ENCODE results near the gene WRNIP1.

- TF ChIP-seq EP300 (IDR thresholded peaks at IDR 0.05; ENCODE audit: borderline replicate concordance) (no peak), TAF1 (IDR thresholded peaks at IDR 0.05; ENCODE audit: low read depth) (no peak), CEBPB (IDR thresholded peaks at IDR 0.05) (no peak), REST (IDR thresholded peaks at IDR 0.05; ENCODE audit: low read depth) (no peak)
These were observed 46.7 kb upstream of the WRNIP1 start for GRCh38 chr6:2718334-2719092.

Measured in Ishikawa (cell line).